NB4 (cell line): Measurements from ENCODE around the gene ST14.

ENCODE experiments used
- DNase-seq: peaks from one replicate; pipeline ENCODE4 v3.0.0; 2010; ENCODE audit warnings: low read depth
- H3K4me3 ChIP-seq: one replicate; pipeline ENCODE4 v1.5.1; 2011; ENCODE audit warnings: mild to moderate bottlenecking, low read depth, low read length, moderate library complexity
- CTCF ChIP-seq: IDR thresholded peaks from one replicate; pipeline ENCODE4 v1.5.1; 2012; ENCODE audit warnings: low read depth, low read length
- MAX ChIP-seq: IDR thresholded peaks from 2 replicates; pipeline ENCODE4 v1.6.1; 2011; ENCODE audit warnings: low read depth, low read length
- MYC ChIP-seq: IDR thresholded peaks from 2 replicates; pipeline ENCODE4 v1.6.1; 2011; ENCODE audit warnings: low read depth, low read length
- POLR2A ChIP-seq: IDR thresholded peaks from 2 replicates; pipeline ENCODE4 v1.6.1; 2011; ENCODE audit warnings: mild to moderate bottlenecking; ENCODE audit not compliant: insufficient read length; ENCODE audit errors: extremely low read depth

The ST14 gene

GRCh38 chr11:130212431-130212961 is 52.9 kb downstream of the ST14 start:
- no peak for TF ChIP-seq MYC
- TF ChIP-seq POLR2A = no peak
- no peak for TF ChIP-seq MAX
- no peak for TF ChIP-seq CTCF
- H3K4me3 ChIP-seq = no peak overlapping the region
- DNase-seq = no peak

- peak; percentile 72 for TF ChIP-seq CTCF
- no peak for TF ChIP-seq POLR2A
- no peak overlapping the region for H3K4me3 ChIP-seq
- peak; percentile 65 for DNase-seq
These were observed 53.8 kb downstream of the ST14 start for GRCh38 chr11:130213143-130213978.

GRCh38 chr11:130213979-130214281 is 54.3 kb downstream of the ST14 start:
- no peak for TF ChIP-seq CTCF
- no peak for TF ChIP-seq POLR2A
- TF ChIP-seq MAX = no peak
- TF ChIP-seq MYC = no peak

GRCh38 chr11:130214861-130215530 is 55.4 kb downstream of the ST14 start:
- TF ChIP-seq POLR2A = no peak
- TF ChIP-seq MAX = no peak
- TF ChIP-seq MYC = no peak
- no peak for TF ChIP-seq CTCF
- H3K4me3 ChIP-seq = no peak overlapping the region
- no peak for DNase-seq

More at GRCh38 chr11:130213979-130214281, 54.3 kb downstream of the ST14 start:
- DNase-seq = no peak
- H3K4me3 ChIP-seq = no peak overlapping the region

GRCh38 chr11:130215531-130216220 is 56.1 kb downstream of the ST14 start:
- TF ChIP-seq MYC (no peak), POLR2A (no peak), CTCF (no peak), MAX (no peak)
- no peak overlapping the region for H3K4me3 ChIP-seq
- DNase-seq = no peak
